ENCODE results near the gene PI4KA. TPM values are rescaled to one million over a fixed set of nuclear protein-coding genes. Genes with fewer than 3 reads are reported as not detected.

Gene PI4KA
- total and polyA plus RNA-seq, 2 experiments from 2014 or later = 17.1 to 38.1 TPM

- TF ChIP-seq ZNF462 (CRISPR knock-in tag; IDR thresholded peaks at IDR 0.05) = no peak
- no peak for TF ChIP-seq ZNF114 (CRISPR knock-in tag; IDR thresholded peaks at IDR 0.05)
- TF ChIP-seq EZH2phosphoT487 (IDR thresholded peaks at IDR 0.05; ENCODE audit: unreplicated experiment) = no peak
- no peak for TF ChIP-seq NANOG (IDR thresholded peaks at IDR 0.05; ENCODE audit: borderline replicate concordance)
- no peak for TF ChIP-seq POLR2AphosphoS5 (IDR thresholded peaks at IDR 0.05; ENCODE audit: low read depth)
Observed at GRCh38 chr22:20786048-20786447, 72.6 kb downstream of the PI4KA start (continued).

- Mint-ChIP-seq H3K4me1 (peaks cover 16% of the 10 kb centered on the region), H3K36me3 (ENCODE audit: low read depth) (no peaks in the 10 kb centered on the region; the same call in 2 of the 3 replicates), H3K4me3 (no peak overlapping the region), H3K27me3 (ENCODE audit: insufficient read depth, low read depth, poor library complexity) (peaks cover 3% of the 10 kb centered on the region), H3K9me3 (no peaks in the 10 kb centered on the region), H3K27ac (no peak overlapping the region)
- H4K20me1 ChIP-seq (replicated peaks; ENCODE audit: insufficient read depth) = no peaks in the 10 kb centered on the region; the same call in 1 of the 2 replicates
- DNase-seq (ENCODE audit: low spot score) = no peak
- peaks cover 6% of the 10 kb centered on the region for H3K4me1 ChIP-seq (ENCODE audit: insufficient read depth)
- no peaks in the 10 kb centered on the region for H3K27me3 ChIP-seq (ENCODE audit: insufficient read depth)
- H3K36me3 ChIP-seq (ENCODE audit: insufficient read depth) = no peaks in the 10 kb centered on the region
- H3K79me2 ChIP-seq (replicated peaks; ENCODE audit: insufficient read depth) = no peaks in the 10 kb centered on the region
- H3K9me2 ChIP-seq (ENCODE audit: insufficient read depth) = no peaks in the 10 kb centered on the region
- no peak overlapping the region for H3K4me2 ChIP-seq
- H2AFZ ChIP-seq = no peak overlapping the region
- no peak overlapping the region for H3K4me3 ChIP-seq
- H3F3A ChIP-seq (replicated peaks; ENCODE audit: low read depth) = no peaks in the 10 kb centered on the region
- no peak for ATAC-seq
- no peak overlapping the region for H3K27ac ChIP-seq (ENCODE audit: low read depth)
- TF ChIP-seq ZNF331 (CRISPR knock-in tag; IDR thresholded peaks at IDR 0.05; ENCODE audit: low read depth) (no peak), EZH2phosphoT487 (IDR thresholded peaks at IDR 0.05; ENCODE audit: unreplicated experiment) (no peak), JUNB (IDR thresholded peaks at IDR 0.05; ENCODE audit: unreplicated experiment) (no peak), POLR2AphosphoS5 (IDR thresholded peaks at IDR 0.05; ENCODE audit: low read depth) (no peak), EZH2 (IDR thresholded peaks at IDR 0.05; ENCODE audit: low read depth, unreplicated experiment) (no peak), NANOG (IDR thresholded peaks at IDR 0.05; ENCODE audit: borderline replicate concordance) (no peak), CTCF (conservative IDR thresholded peaks at IDR 0.05; ENCODE audit: low read depth in 2 of 2) (no peak), ETS1 (IDR thresholded peaks at IDR 0.05) (no peak)
Observed at GRCh38 chr22:20785415-20785814, 73.2 kb downstream of the PI4KA start.
